ENCODE measurements around the gene PRIMA1.

The PRIMA1 gene, protein sequence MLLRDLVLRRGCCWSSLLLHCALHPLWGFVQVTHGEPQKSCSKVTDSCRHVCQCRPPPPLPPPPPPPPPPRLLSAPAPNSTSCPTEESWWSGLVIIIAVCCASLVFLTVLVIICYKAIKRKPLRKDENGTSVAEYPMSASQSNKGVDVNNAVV

DNA sequence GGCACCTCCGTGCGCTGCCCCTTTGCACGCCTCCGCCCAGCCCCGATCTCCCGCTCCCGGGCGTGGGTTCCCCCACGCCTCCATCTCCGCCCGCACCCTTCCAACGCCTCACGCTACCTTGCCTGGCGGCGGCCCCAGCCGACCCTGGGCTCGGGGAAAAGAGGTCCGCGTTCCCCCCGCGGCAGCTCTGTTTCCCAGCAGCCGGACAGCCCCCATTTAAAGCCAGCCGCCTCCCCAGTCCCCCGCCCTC is at the start of gene PRIMA1:
TSS of gene PRIMA1 (minus strand) at position 193 of the 250 bp plus-strand sequence. CDS start 767 bp downstream, outside the sequence.
- DNase-seq (ENCODE audit: low spot score): no peak

DNA sequence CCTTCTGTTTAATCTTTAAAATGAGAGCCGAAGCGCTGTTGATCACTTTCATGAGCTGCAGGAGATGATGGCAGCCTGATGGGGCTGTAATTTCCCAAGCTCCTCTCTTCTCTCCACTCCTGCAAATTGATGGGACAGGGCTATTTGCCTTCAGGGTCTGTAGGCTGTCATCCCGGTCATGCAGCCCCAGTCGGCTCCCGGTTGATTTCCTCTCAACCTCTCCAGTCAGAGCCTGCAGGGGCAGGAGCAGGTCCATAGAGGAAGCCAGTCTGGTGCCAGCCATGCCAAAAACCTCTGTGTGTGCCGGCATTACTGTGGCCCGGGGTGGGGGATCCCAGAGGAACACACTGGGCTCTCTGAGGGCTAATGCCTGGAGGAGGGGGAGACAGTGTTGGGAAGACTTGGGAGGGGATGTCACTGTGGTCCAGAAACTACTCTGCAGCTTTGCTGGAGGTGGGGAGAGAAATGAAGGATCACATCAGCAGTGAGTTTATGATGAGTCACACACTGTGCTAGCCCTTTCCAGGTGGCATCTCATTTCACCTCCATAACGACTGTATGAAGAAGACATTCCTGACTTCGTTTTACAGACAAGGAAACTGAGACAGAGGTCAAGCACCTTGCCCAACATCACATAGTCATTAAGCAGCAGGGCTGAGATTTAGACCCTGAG is 46.5 kb upstream of the PRIMA1 start:
- DNase-seq (ENCODE audit: low spot score): no peak

DNA sequence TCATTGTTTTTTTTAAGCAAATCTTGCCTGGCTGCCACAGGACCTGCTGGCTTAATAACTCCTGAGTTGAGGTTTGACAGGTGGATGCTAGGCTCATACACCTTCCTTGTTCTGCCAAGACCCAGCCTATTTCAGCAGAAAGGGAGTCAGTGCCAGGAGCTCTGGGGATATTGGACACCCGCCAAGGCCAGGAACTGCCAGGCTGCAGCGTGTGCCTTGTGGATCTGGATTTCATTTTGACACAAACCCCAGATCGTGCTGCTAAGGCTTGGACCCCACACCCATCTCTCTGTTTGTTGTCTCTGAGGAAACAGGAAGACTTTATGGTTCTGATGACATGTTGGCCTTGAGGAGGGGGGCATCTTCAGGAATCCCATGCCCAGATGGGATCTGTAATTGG is 44.4 kb upstream of the PRIMA1 start:
- no peak for DNase-seq (ENCODE audit: low spot score)

DNA sequence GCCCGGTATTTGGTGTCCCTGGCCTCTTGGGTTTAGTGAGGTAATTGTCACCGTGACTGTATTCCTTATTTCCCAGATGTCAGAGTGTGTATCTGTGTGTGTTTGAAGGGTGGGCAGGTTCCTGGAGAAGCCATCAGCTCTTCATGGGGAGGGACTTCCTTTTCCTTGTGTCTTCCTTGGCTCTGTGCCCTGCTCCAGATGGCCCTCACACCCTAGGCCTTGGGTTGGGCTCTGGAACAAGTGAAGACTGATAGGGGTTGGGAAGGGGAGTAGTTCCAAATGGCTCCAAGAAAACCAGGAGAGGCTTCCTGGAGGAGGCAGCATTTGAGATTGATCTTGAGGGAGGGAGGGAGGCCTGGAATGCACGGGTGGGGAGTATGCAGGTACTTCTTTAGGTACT is 43.8 kb upstream of the PRIMA1 start:
- no peak for DNase-seq (ENCODE audit: low spot score)

DNA sequence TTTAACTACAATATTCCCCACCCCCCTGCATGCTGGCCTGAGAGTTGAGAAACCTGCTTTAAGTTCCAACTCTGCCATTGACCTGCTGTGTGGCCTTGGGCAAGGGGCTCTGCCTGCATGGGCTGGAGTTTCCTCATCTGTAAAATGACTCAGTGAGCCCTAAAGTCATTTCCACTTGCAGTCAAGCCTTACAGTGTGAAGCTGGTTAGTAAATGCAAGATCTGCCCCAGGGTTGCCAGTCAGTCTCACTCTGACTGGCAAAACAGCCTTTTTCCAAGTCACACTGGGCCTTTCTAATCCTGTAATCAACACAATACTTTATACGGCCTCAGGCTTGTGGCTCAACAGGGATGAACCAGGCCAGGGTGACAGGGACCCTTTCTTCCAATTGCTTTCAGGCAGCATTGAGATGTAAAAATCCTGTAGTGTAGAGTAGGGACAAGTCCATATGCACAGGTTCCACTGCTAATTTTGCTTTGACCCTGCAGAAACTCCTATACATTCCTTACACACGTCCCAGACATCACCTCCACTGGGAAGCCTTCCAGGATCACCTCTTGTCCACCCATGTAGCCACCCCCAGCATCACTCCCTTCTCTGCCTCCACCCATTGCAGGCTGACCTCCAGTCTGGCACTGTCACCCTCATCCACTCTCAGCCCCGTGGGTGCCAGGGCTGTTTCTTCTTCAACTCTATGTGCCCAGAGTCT is 42.6 kb upstream of the PRIMA1 start:
- DNase-seq (ENCODE audit: low spot score): no peak

DNA sequence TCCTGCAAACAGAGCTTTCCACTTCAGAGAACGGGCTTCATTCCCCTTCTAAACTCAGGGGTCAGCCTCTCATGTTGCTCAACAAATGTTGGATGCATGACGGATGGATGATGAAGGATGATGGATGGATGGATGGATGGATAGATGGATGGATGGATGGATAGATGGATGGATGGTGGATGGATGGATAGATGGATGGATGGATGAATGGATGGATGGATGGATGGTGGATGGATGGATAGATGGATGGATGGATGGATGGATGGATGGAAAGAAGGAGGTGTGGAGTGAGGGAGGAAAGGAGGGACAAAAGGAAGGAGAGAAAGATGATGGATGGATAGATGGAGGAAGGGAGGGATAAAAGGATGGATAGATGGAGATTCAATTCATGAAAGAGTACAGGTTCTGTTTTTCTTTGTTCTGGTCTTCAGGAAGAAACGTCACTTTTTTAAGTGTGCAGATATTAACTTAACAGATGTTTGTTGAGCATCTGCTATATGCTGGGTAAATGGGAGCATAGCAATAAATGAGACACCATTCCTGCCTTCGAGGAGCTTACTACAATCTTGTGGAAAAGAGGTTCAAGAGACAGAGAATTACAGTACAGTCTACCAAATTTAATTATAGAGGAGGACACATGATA is 41.7 kb upstream of the PRIMA1 start:
- DNase-seq (ENCODE audit: low spot score): no peak

DNA sequence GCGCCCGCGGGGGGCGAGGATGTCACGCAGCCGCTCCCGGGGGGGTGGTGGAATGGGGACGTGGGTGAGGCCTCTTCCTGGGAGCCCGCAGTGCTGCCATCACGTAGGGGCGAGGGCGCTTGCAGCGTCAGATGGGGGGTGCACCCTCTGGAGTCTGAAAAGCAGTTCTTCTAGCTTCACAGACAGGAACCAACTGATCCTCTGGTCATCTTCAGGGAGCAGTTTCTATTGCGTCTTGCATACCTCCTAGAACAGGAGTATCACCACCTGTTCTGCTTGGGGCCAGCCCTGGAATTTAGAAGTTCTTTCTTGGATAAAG is 36.9 kb upstream of the PRIMA1 start:
- DNase-seq (ENCODE audit: low spot score): no peak

DNA sequence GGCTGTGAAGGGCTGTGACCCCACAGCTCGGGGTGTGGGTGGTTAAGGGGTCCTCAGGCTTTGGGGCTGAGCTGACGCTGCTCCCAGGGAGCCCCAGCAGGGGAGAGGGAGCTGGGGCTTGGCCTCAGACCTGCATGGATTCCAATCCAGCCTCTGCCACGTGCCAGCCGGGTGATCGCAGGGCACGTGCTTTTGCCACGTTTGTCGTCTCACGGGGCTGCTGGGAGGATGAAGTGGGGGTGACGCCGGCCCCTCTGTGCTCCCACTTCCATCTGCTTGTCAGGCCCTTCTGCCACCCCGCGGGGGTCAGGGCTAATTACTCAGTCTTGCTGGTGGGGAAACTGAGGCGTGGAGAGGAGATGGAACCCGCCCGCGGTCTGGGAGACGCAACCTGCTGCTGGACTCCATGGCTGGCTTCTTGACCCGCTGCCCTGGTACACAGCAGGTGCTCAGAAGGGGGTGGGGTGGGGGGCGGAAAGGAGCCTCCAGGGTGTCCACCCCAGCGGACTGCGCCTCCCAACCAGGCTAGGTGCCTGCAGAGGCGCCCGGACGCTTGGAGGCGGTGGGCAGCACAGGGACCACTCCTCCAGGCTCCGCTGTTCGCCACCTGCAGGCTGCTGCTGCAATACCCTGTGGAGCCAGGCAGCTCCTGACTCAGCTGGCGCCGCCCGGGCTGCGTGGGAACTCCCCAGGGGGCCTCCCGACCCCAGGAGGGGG is 36.4 kb upstream of the PRIMA1 start:
- no peak for DNase-seq (ENCODE audit: low spot score)

DNA sequence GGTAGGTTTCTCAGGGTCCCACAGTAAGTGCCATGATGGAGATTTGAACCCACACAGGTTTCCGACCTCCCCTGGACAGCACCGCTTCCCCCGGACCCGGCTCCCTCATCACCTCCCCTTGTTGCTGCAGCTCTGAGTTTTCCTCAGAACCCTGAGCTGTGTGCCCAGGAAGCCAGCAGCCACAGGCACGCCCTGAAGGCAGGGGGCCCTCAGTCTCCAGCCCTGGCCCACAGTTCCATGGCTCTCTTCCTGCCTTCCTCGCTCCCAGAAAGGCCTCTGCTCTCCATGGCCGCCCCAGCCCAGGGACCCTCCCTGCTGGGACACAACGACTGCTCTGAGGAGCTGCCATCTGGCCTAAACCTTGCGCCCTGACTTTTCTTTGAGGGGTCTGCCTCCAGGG is 35.8 kb upstream of the PRIMA1 start:
- no peak for DNase-seq (ENCODE audit: low spot score)

DNA sequence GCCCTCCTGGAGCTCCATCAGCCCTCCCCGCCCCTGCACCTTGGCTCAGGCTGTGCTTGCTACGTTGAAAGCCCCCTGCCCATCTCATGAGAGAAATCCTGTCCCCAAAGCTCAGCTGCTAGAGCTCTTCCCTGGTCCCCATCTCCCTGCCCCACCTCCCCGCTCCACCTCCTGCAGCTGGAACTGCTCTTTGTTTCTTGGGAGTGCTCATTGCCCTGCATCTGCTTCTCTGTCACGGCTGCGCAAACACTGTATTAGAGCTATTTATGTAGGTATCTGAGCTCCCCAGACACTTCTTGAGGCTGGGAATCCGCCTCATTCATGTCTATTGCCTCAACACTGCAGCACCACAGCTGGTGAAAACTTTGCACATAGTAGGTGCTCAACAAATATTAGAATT is 32.8 kb upstream of the PRIMA1 start:
- DNase-seq (ENCODE audit: low spot score): no peak

DNA sequence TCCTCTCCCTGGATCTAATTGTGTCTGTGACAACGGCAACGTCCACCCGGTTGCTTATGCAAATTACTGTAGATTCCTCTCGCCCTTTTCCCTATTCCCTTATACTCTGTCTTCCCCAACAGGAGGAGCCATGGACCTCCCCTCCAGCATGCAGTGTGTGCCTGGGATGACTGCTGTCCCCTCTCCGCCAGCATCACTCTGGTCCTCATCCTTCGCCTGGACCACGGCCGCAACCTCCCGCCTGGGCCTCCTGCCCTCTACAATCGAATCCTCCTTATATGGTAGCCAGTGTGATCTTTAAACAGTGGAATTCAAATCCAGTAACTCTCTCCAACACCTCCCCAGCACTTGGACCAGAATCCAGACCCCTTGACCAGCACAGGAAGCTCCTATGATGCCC is 30.6 kb upstream of the PRIMA1 start:
- DNase-seq (ENCODE audit: low spot score): no peak

DNA sequence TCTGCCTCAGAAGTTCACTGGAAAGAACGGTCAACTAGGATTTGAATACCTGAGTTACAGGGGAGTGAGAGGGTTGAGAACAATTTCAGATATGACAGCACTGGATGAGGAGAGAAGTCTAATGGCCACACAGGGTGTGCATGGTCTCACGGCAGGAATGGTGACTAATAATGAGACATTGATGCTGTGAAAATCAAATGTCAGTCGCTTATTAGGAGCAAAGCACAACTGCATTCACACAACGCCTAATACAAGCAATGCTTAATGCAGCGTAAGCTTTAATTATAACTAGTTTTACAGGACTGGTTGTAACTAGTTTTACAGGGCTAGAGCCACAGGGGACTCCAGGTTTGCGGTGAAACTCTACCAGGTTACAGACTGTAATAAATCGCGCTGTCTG is 23.4 kb upstream of the PRIMA1 start:
- DNase-seq (ENCODE audit: low spot score): no peak

DNA sequence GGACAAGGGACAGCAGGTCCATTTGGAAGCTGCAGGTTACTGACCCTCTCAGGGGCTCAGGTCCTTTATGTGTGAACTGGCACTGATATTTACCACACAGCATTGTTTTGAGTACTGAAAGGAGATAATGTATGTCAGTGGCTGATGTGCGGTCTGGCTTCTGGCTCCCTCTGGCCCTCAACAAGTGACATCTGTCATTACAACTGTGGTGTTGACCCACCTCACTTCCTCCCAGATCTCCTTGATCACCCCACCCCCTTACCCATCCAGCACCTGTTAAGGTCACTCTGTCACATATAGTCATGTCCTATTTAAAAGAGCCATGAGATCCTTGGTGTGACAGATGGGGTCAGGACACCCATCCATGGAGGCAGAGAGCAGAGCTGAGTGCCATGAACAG is 22.7 kb upstream of the PRIMA1 start:
- DNase-seq (ENCODE audit: low spot score): no peak

DNA sequence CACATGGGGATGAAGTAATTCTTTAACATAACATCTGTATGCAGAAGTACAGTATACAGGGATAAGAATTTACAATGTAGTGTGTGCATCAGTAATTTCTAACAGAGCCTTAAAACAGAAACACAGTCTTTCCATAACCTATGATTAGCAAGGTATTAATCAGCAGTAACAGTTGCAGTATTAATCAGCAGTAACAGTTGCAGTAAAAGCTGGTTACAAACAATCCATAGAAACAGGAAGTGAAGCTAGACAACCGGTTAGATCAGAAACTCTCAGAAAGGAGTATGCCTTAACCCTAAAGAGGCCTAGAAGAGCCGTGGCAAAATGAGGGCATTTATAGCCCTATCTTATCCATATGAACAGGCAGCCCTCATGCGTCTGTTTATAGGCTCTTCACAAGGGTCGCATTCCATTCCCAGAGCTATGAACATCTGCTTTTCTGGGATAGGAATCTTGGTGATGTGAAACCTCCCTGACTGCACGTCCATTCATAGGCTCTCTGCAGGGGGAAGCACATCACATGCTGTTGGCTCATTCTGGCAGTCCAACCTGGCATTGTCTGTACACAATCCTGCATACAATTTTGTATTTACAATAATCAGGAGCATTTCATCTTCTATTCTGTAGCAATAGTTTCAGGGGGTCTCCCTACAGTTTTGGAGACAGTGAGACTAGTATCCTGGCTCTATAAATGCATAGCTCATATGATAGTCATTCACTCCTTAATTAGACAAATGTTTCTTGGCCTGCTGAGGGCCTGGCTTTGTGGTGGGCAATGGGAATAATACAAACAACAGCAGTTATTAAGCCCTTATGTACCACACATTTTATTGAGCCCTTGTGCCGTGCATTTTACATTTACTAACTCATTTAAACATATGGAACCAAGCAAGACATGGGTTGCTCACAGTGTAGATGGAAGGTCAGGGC is 21.5 kb upstream of the PRIMA1 start:
- peak; percentile 2 for DNase-seq (ENCODE audit: low spot score)

DNA sequence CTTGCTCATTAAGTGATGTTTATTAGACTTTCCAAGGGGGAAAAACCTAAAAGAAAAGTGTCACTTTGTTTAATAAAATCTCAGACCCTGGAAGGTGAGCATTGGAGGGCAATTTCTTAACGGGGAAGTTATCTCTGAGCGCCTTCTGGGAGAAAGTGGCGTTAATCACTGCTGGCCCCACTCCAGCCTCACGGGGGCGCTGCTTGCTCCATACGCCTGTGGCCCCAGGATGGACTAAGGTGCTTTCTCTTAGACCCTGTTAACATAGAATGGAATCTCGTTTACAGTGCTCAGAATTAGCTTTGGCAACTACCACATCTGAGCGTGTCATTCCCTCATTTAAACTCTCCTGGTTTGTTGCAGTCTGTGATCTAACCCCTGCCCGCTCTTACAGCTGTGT is 16.4 kb upstream of the PRIMA1 start:
- DNase-seq (ENCODE audit: low spot score): no peak

DNA sequence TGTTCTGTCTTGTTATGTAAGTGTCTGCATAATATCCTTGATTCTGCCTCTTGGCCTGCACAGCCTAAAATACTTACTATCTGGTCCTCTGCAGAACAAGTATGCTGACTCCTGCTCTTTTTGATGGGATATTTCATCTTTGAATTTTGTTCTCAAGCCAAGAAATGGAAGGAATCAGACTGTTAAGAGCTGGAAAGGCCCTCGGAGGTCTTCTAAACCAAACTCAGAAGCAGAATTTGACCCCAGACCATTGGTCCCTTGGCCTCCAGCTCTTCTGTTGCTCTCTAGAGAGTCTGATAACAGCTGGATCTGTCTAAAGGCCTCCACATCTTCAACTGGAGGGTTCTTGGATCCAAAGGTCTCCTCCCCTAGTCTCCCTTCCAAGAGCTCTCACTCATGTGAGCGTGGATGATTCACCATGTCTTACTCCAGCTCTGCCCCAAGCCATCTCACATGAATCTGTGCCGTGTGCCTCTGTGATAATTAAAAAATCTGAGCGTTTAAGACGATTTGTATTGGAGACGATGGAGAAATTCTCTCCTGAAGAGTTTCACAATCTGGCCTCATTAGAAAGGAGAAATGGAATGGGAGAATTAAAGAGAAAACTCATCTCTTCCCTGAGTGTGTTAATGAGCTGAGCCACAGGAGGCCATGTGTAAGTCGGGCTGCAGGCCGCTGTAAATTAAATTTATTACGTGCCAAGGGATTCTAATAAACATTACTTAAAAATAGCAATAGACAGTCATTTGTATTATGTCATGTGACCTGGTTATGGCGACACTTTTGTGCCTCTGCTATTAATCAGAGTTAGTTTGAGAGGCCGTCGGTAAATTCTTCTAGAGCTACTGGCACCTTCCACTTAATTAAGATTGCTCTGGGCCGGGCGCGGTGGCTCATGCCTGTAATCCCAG is 15.4 kb upstream of the PRIMA1 start:
- no peak for DNase-seq (ENCODE audit: low spot score)

DNA sequence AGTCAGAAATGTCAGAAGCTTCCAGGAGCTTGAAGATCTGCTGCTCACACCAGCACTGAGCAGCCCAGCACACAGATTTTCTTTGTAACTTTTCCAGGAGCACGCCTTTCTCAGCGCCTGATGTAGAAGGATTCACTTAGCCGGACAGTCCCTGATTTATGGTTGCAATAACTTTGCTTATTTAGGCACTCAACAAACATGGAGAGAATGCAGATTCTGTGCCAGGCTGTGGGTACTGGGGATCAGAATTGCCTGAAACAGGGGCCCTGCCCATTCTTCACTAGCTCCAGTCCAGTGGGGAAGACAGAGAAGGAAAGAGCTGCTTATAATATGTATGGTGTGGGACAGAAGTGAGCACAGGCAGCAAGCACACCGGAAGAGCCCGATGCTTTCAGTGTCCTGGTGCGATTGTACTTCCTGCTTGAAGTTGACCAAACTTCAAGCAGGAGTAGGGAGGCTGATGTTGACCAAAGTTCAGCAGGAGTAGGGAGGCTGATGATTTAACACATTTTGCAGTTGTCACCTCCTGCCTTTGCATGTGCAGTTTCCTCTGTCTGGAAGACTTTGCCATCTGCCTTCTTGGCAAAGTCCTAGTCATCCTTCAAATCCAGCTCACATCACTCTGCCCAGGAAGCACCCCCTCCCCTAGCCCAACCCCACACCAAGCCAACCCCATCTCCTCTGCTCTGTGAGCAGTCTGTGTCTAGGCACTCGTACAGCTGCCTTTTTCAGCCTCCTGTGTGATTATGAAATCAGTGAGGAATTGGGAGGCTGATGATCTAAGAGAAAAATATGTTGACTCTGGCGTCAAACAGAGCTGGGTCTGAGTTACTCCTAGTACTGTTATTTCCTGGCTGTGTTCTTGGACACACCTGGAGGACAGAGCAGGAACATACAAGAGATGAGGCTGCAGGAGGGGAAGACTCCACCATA is 12.0 kb upstream of the PRIMA1 start:
- no peak for DNase-seq (ENCODE audit: low spot score)

DNA sequence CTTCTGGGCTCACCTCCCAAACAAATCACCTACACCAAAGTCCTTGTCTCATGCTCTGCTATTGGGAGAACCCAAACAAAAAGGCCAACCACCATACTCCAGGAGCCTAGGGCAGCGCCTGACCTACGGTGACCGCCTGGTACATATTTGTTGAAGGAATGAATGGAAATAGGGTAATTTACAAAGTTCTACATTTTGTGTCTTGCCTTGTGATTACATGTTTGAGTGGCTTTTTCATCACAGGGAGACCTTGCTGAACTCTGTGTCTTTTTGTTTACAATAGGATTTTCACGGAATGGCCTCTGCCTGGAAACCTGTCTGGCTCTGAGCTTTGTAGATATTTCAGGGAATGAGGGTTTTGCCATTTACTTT is 11.3 kb upstream of the PRIMA1 start:
- DNase-seq (ENCODE audit: low spot score): no peak

DNA sequence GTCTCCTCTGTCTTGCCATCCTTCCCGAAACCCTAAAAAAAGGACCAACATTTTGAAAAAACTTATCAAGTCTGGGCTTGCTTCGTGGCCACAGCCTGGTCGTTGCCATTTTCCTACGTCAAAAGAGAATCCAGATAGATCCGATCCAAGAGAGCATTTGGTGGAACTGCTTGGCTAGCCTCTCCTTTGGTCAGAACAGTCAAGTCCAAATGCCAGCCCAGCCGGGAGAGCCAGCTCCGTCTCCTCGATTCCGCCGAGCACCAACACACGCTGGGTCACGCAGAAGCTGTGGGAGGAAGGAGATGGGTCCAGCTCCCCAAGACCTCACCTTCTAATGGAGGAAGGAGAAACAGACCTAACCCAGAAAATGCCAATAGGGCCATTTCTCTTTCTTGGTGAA is 9.3 kb upstream of the PRIMA1 start:
- no peak for DNase-seq (ENCODE audit: low spot score)

DNA sequence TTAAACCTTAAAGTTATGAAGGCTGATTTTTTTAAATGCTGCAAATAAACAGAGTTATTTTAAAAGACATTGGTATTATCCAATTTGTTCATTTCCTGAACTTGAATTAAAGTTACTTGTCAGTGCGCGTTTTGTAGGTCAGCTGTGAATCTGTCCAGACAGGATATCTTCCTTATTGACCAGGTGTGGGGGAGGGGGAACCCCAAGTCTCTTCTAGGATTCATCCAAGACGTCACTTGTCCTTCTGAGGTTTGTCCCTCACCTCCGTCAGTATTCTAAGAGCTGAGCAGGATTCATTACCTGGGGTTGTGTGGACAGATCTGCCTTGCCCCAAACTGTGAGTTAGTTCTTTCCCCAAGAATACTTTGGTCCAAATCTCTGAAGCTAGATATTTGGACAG is 8.8 kb upstream of the PRIMA1 start:
- no peak for DNase-seq (ENCODE audit: low spot score)

All from NAMALWA (cell line).